Progenitor cell of endocrine pancreas (in vitro differentiated cells): Measurements from ENCODE around the gene PITPNM1. TPM values are rescaled to one million over a fixed set of nuclear protein-coding genes. Genes with fewer than 3 reads are reported as not detected.

ENCODE experiments used
- DNase-seq: peaks from one replicate; pipeline ENCODE4 v3.0.0; 2021; ENCODE audit warnings: low spot score; ENCODE audit not compliant: unreplicated experiment
- H3K27ac Mint-ChIP-seq: 2 replicates; pipeline ENCODE4 v1.8.0; 2021; ENCODE audit warnings: mild to moderate bottlenecking, moderate library complexity, mixed read lengths
- H3K27me3 Mint-ChIP-seq: 2 replicates; pipeline ENCODE4 v1.8.0; 2021; ENCODE audit warnings: mixed read lengths
- H3K36me3 Mint-ChIP-seq: 2 replicates; pipeline ENCODE4 v1.8.0; 2022; ENCODE audit warnings: mixed read lengths; ENCODE audit not compliant: insufficient read depth
- H3K4me1 Mint-ChIP-seq: 2 replicates; pipeline ENCODE4 v1.8.0; 2021; ENCODE audit warnings: low read depth, mixed read lengths
- H3K4me3 Mint-ChIP-seq: 2 replicates; pipeline ENCODE4 v1.8.0; 2021; ENCODE audit warnings: low read depth, mild to moderate bottlenecking, moderate library complexity, mixed read lengths
- H3K9me3 Mint-ChIP-seq: 2 replicates; pipeline ENCODE4 v1.8.0; 2021; ENCODE audit warnings: low read depth, mixed read lengths
- CTCF ChIP-seq: fragments of 200-600 bp; sonication (generic); IDR thresholded peaks from one replicate; pipeline ENCODE4 v1.5.0; 2021; ENCODE audit warnings: antibody characterized with exemption, mild to moderate bottlenecking; ENCODE audit not compliant: unreplicated experiment
- total RNA-seq: library from RNA; stranded (reverse); gene quantifications from 2 replicates; pipeline ENCODE4 v1.2.1, GENCODE V29; 2021

PITPNM1 gene
- total RNA-seq, 1 donor from 2014 or later, result 76.3 TPM

DNA sequence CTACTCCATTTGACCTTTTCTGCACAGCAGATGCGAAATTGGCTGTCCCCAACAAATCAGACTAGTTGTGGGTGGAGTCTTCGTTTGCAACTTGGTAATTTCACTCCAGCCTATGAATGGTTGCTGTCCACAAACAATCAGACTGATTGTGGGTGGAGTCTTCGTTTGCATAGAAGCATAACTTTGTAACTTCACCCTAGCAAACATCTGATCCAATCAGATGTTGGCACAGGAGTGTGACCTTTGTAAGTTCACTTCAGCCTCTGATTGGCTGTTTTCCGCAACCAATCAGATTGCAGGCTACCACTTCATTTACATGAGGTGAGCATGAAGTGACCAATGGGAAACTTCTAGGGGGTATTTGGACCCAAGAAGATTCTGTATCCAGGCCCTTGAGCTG lies 34.4 kb upstream of the PITPNM1 start:
- no peak for TF ChIP-seq CTCF
- H3K27me3 Mint-ChIP-seq, result peaks cover 1% of the 10 kb centered on the region
- DNase-seq, result no peak
- peaks cover 8% of the 10 kb centered on the region for H3K9me3 Mint-ChIP-seq
- H3K27ac Mint-ChIP-seq, result no peak overlapping the region
- H3K4me3 Mint-ChIP-seq, result no peak overlapping the region
- H3K36me3 Mint-ChIP-seq, result no peaks in the 10 kb centered on the region
- H3K4me1 Mint-ChIP-seq, result no peaks in the 10 kb centered on the region

- H3K4me3 Mint-ChIP-seq, result no peak overlapping the region
- no peaks in the 10 kb centered on the region for H3K4me1 Mint-ChIP-seq
- H3K36me3 Mint-ChIP-seq, result no peaks in the 10 kb centered on the region
- no peak for TF ChIP-seq CTCF
- H3K9me3 Mint-ChIP-seq, result peaks cover 12% of the 10 kb centered on the region
- H3K27ac Mint-ChIP-seq, result no peak overlapping the region
- no peaks in the 10 kb centered on the region for H3K27me3 Mint-ChIP-seq
- DNase-seq, result no peak
Observed at GRCh38 chr11:67538823-67539505, 33.8 kb upstream of the PITPNM1 start.

GRCh38 chr11:67538306-67538705 lies 33.1 kb upstream of the PITPNM1 start:
- H3K4me3 Mint-ChIP-seq, result no peak overlapping the region
- DNase-seq, result no peak
- H3K4me1 Mint-ChIP-seq, result no peaks in the 10 kb centered on the region
- H3K27me3 Mint-ChIP-seq, result no peaks in the 10 kb centered on the region
- no peaks in the 10 kb centered on the region for H3K36me3 Mint-ChIP-seq
- H3K27ac Mint-ChIP-seq, result no peak overlapping the region
- TF ChIP-seq CTCF, result no peak
- H3K9me3 Mint-ChIP-seq, result peaks cover 16% of the 10 kb centered on the region

DNA sequence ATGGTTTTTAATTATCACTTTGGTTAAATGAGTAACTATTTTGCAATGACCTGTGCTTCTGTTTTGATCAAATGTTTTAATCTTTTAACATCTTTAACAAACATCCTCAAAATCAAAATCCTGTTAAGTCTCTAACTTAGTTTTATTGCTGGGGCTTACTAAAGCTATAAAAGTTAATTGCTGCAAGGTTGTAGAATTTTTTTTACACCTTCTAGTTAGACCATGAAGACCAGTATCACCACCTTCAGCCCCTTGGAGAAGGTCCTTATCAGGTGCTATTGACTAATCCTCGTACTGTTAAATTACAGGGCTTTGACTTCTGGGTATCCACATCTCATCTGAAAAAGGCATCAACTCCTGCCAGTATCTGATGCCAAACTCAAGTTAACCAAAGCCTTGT lies 30.4 kb upstream of the PITPNM1 start:
- Mint-ChIP-seq H3K4me3 (no peak overlapping the region), H3K27me3 (no peaks in the 10 kb centered on the region), H3K9me3 (peaks cover 29% of the 10 kb centered on the region), H3K27ac (no peak overlapping the region), H3K36me3 (no peaks in the 10 kb centered on the region), H3K4me1 (no peaks in the 10 kb centered on the region)
- no peak for TF ChIP-seq CTCF
- DNase-seq, result no peak

DNA sequence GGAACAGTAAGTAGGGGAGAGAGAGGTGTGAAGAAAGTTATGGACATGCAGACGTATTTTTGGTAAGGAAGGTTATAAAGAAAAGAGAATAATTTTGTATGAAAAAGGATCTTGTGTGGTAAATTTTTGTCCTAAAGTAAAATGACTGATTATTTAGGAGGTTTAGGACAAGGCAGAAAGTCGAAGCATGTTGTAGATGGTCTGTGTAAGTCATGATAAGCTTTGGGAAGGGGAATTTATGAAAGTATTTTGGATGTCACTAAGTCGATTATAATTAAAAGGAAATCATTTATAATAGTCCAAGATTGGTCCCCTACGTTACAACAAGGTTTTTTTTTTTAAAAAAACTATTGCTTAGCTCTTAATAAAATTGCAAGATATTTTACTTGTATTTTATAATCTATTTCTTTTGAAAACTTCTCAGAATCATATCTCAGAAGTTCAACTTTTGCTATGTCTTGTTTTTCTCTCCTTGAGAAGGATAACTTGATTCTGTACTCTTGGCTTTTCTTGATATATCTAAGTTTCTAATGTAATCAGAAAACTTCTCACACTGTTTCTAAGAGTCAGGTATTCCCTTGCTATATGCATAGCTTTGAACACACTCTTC lies 29.0 kb upstream of the PITPNM1 start:
- TF ChIP-seq CTCF, result no peak
- peaks cover 3% of the 10 kb centered on the region for H3K27me3 Mint-ChIP-seq
- no peak overlapping the region for H3K4me3 Mint-ChIP-seq
- H3K9me3 Mint-ChIP-seq, result peaks cover 29% of the 10 kb centered on the region
- no peak for DNase-seq
- no peak overlapping the region for H3K27ac Mint-ChIP-seq
- H3K4me1 Mint-ChIP-seq, result no peaks in the 10 kb centered on the region
- no peaks in the 10 kb centered on the region for H3K36me3 Mint-ChIP-seq
